Mesenteric fat pad (tissue), 1 donor: Measurements from ENCODE around the gene RHOBTB3. TPM values are rescaled to one million over a fixed set of nuclear protein-coding genes. Genes with fewer than 3 reads are reported as not detected.

Experiments used
- DNase-seq: peaks from one replicate; pipeline ENCODE4 v3.0.0-alpha.2; 2020; ENCODE audit warnings: low spot score
- total RNA-seq: library from RNA; stranded (reverse); fragmentation: NEBNext Ultra II Directional; extraction: Animal tissue kit (Norgen Biotek cat#: 25700); gene quantifications from one replicate; pipeline ENCODE4 v1.2.1, GENCODE V29; 2021
- donor health status: DM: yes; HTN: yes; CAD: no.

Gene RHOBTB3
- total RNA-seq, 1 donor from 2014 or later: 160 TPM

GRCh38 chr5:95730011-95730700 lies 980 bp upstream of the RHOBTB3 start:
- DNase-seq: no peak

- DNase-seq: no peak
Observed at GRCh38 chr5:95731571-95732554, 727 bp downstream of the RHOBTB3 start.

- no peak for DNase-seq
Observed at GRCh38 chr5:95733107-95733665, 2.0 kb downstream of the RHOBTB3 start.

GRCh38 chr5:95734187-95734586 lies 3.1 kb downstream of the RHOBTB3 start:
- no peak for DNase-seq

GRCh38 chr5:95734906-95735305 lies 3.8 kb downstream of the RHOBTB3 start:
- no peak for DNase-seq

GRCh38 chr5:95735406-95735805 lies 4.3 kb downstream of the RHOBTB3 start:
- DNase-seq: no peak

- DNase-seq: no peak
Observed at GRCh38 chr5:95738072-95738471, 6.9 kb downstream of the RHOBTB3 start.

- DNase-seq: no peak
Observed at GRCh38 chr5:95738834-95739233, 7.7 kb downstream of the RHOBTB3 start.

- DNase-seq: no peak
Observed at GRCh38 chr5:95739857-95740256, 8.7 kb downstream of the RHOBTB3 start.

- DNase-seq: no peak
Observed at GRCh38 chr5:95741458-95741857, 10.3 kb downstream of the RHOBTB3 start.

GRCh38 chr5:95743232-95743631 lies 12.1 kb downstream of the RHOBTB3 start:
- no peak for DNase-seq

GRCh38 chr5:95743877-95744276 lies 12.7 kb downstream of the RHOBTB3 start:
- DNase-seq: no peak

- DNase-seq: no peak
Observed at GRCh38 chr5:95746194-95746593, 15.1 kb downstream of the RHOBTB3 start.

GRCh38 chr5:95746722-95747679 lies 15.9 kb downstream of the RHOBTB3 start:
- DNase-seq: no peak

GRCh38 chr5:95748133-95748532 lies 17.0 kb downstream of the RHOBTB3 start:
- no peak for DNase-seq

- no peak for DNase-seq
Observed at GRCh38 chr5:95754545-95754944, 23.4 kb downstream of the RHOBTB3 start.

- DNase-seq: no peak
Observed at GRCh38 chr5:95759005-95759404, 27.9 kb downstream of the RHOBTB3 start.

GRCh38 chr5:95759634-95760033 lies 28.5 kb downstream of the RHOBTB3 start:
- DNase-seq: no peak

GRCh38 chr5:95760273-95761191 lies 29.4 kb downstream of the RHOBTB3 start:
- no peak for DNase-seq
